T-cell (primary cell): ENCODE results near the gene BTBD10. TPM values are rescaled to one million over a fixed set of nuclear protein-coding genes. Genes with fewer than 3 reads are reported as not detected.

ENCODE experiments used
- ATAC-seq, 4 experiments: fragments of 200-7000 bp in 3 of 4; fragments of 150-1000 bp in 1 of 4; cut with Tn5 transposase; replicated peaks in 1 of 4; 1 replicate in 3 of 4; 2 replicates in 1 of 4; pipeline ENCODE4 v1.10.0; 2021; ENCODE audit warnings: moderate library complexity in 3 of 4, mild to moderate bottlenecking in 2 of 4, moderate number of reproducible peaks in 1 of 4
- CTCF ChIA-PET, 2 donors: fragments of 300-600 bp; sonication (Branson Sonifier 250); formaldehyde crosslinking; loops; one replicate each; lab custom pipeline; 2022; ENCODE audit warnings: antibody characterized with exemption in 2 of 2; lab: Charles Lee
- POLR2A ChIA-PET, 2 donors: fragments of 300-600 bp; sonication (Branson Sonifier 250); formaldehyde crosslinking; loops; one replicate each; lab custom pipeline; 2022; ENCODE audit warnings: antibody characterized with exemption in 2 of 2; lab: Charles Lee
- DNase-seq, 35 experiments: peaks; one replicate each; pipeline versions ENCODE4 v3.0.0 to v3.0.0-alpha.2; 2013 to 2023
- H3K27ac ChIP-seq: one replicate; pipeline ENCODE4 v1.5.1; 2013; ENCODE audit warnings: low read length
- H3K27me3 ChIP-seq, 2 experiments: replicated peaks in 1 of 2; 1 replicate in 1 of 2; 2 replicates in 1 of 2; pipeline versions ENCODE4 v1.6.1 to v1.7.0; 2013; ENCODE audit warnings: low read length in 1 of 2, mixed read lengths in 1 of 2; ENCODE audit not compliant: control insufficient read depth in 2 of 2, insufficient read depth in 2 of 2; ENCODE audit errors: extremely low read depth in 1 of 2
- H3K36me3 ChIP-seq, 2 donors: 1 replicate in 1 of 2; 2 replicates in 1 of 2; pipeline versions ENCODE4 v1.6.1 to v1.7.0; 2013; ENCODE audit warnings: low read length in 1 of 2; ENCODE audit not compliant: control insufficient read depth in 2 of 2, insufficient read depth in 1 of 2; ENCODE audit errors: extremely low read depth in 1 of 2
- H3K4me1 ChIP-seq, 2 experiments: 1 replicate in 1 of 2; 2 replicates in 1 of 2; pipeline versions ENCODE4 v1.6.1 to v1.7.0; 2013; ENCODE audit warnings: low read length in 2 of 2, mixed read lengths in 1 of 2; ENCODE audit not compliant: insufficient read depth in 2 of 2, control insufficient read depth in 1 of 2; ENCODE audit errors: extremely low read depth in 1 of 2
- H3K4me3 ChIP-seq, 2 donors: 1 replicate in 1 of 2; 2 replicates in 1 of 2; pipeline versions ENCODE4 v1.5.1 to v1.7.0; 2013; ENCODE audit warnings: mild to moderate bottlenecking in 2 of 2, low read length in 1 of 2, moderate library complexity in 1 of 2; ENCODE audit not compliant: control insufficient read depth in 1 of 2; ENCODE audit errors: extremely low read depth in 1 of 2
- H3K9me3 ChIP-seq: 2 replicates; pipeline ENCODE4 v1.7.0; 2013
- H3K27ac Mint-ChIP-seq, 2 donors: one replicate each; pipeline ENCODE4 v1.8.0; 2020 to 2021; ENCODE audit warnings: mild to moderate bottlenecking in 2 of 2, mixed read lengths in 2 of 2
- H3K27me3 Mint-ChIP-seq, 2 donors: one replicate each; pipeline ENCODE4 v1.8.0; 2021 to 2022; ENCODE audit warnings: mixed read lengths in 2 of 2
- H3K36me3 Mint-ChIP-seq: one replicate; pipeline ENCODE4 v1.8.0; 2021; ENCODE audit warnings: mixed read lengths
- H3K4me1 Mint-ChIP-seq, 3 donors: one replicate each; pipeline ENCODE4 v1.8.0; 2020 to 2022; ENCODE audit warnings: mixed read lengths in 3 of 3, mild to moderate bottlenecking in 1 of 3
- H3K4me3 Mint-ChIP-seq, 3 donors: one replicate each; pipeline ENCODE4 v1.8.0; 2020 to 2022; ENCODE audit warnings: mild to moderate bottlenecking in 3 of 3, mixed read lengths in 3 of 3, moderate library complexity in 3 of 3
- H3K9me3 Mint-ChIP-seq, 3 donors: one replicate each; pipeline ENCODE4 v1.8.0; 2020 to 2022; ENCODE audit warnings: mixed read lengths in 3 of 3
- WGBS: methylation state at CpG from one replicate; pipeline ENCODE4 v1.1.5; 2013; ENCODE audit warnings: missing lambda C conversion rate; ENCODE audit not compliant: insufficient coverage; 5-methylcytosine and 5-hydroxymethylcytosine counted together
- total RNA-seq, 35 experiments: library from RNA in 6 of 35; stranded (reverse) in 6 of 35; fragments of 120-200 nt in 1 of 35; gene quantifications; one replicate each; pipeline versions ENCODE4 v1.2.1 to v1.2.4 and lab custom pipeline; 2013 to 2026

BTBD10 gene
- total RNA-seq, 5 donors from 2014 or later (not counting 1 experiment from before 2014, with no cell fraction given): 15.9 to 19.3 (median 18.8) TPM

DNA sequence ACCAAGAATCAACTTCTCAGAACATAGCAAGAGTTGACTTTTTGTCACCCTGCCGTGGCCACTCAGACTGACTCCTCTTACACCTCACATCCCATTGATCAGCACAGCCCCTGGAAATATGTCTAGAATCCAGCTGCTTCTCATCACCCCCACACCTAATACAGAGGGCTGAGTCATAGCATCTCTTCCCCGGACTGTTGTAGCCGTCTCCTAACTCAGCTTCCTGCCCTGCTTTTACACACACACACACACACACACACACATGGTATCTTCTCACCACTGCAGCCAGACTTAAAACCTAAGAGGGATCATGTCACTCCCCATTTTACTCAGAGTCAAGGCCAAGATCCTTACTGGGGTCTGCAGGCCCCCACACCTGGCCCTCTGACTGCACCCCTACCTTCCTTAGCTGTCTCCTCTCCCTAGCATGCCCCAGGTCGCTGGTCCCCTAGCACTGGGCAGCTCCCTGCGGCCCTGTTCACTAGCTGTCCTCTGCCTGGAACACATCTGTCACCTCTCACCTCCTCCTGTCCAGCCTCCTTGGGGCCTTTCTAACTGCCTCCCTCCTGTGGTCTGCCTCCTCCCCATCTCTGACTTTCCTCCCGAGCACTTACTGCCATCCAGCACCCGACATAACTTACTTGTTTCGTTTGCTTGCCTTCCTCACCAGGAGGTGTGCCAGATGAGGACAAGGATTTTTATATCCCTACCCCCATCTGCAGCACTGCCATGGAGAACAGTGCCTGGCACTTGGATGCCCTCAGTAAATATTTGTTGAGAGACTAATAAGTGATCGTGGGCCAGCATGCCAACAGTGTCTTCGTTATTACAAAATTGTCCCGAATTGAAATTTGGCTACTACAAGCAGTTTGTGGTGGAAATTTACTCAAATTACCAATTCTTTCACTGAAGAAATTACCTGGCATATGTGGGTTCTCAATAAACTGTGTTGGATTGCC lies 123.5 kb downstream of the BTBD10 start:
- Histone ChIP-seq H3K4me1 (peaks cover 0 to 37% of the 10 kb centered on the region in 2 experiments), H3K36me3 (peaks cover 0 to 2% of the 10 kb centered on the region in 2 donors), H3K27me3 (no peaks in the 10 kb centered on the region), H3K4me3 (no peak overlapping the region), H3K27ac (no peak overlapping the region), H3K9me3 (no peaks in the 10 kb centered on the region)
- no peaks in the 10 kb centered on the region for H3K9me3 Mint-ChIP-seq
- DNase-seq (peak in 12 of 35 experiments; percentile 8 to 48 (median 24)), ATAC-seq (peak; percentile 47 to 68 (median 56))
- H3K4me3 Mint-ChIP-seq: peak overlapping the region; percentile 22 to 55 (median 28)
- H3K36me3 Mint-ChIP-seq: peaks cover 6% of the 10 kb centered on the region
- CTCF ChIA-PET: interaction anchor here (0.5 to 1.2 kb wide), 4 partner anchors 10 to 91 kb away, joined by 3 read pairs; no protein-coding TSS in a partner anchor
- peak overlapping the region; percentile 72 to 75 for H3K27ac Mint-ChIP-seq
- POLR2A ChIA-PET: interaction anchor here in 1 of 2 donors (0.6 kb wide), 1 partner anchor 1496 kb away, joined by 4 read pairs; no protein-coding TSS in a partner anchor
- WGBS: 46% methylated on average over 5 of the region's 11 CpGs
- H3K27me3 Mint-ChIP-seq: no peaks in the 10 kb centered on the region
- peaks cover 70 to 86% (median 84%) of the 10 kb centered on the region in 3 donors for H3K4me1 Mint-ChIP-seq

DNA sequence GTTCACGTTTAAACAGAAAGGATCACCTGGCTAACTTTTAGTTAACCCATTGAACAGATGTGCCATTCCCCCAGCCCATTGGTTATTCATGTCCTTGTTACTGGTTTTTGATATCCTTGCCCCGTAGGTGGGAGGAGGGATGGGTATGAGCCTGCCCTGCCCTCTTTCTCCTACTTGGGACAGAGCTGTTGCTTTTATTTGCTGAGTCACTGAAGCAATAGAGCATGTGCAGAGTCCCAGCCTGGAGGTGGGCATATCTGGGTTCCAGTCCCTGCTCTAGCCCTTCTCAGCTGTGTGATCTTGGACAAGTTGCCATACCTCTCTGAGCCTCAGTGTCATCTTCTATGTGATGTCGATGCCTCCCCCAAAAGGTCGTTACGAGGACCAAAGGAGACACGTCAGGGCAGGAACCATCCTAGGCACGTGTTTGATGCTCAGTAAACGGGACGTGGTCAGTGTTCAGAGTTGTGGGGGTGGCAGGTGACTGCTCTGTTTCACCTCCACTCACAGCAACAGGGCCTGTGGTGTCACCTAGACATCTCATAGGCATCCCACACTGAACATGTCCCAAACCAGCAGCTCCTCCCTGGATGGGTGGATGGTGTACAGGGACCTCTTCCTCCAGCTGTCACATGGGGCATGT lies 124.5 kb downstream of the BTBD10 start:
- Histone ChIP-seq H3K27ac (peak overlapping the region; percentile 4), H3K4me1 (peaks cover 0 to 38% of the 10 kb centered on the region in 2 experiments), H3K27me3 (no peaks in the 10 kb centered on the region), H3K9me3 (no peaks in the 10 kb centered on the region), H3K4me3 (no peak overlapping the region), H3K36me3 (no peaks in the 10 kb centered on the region)
- DNase-seq (no peak), ATAC-seq (peak; percentile 11 to 24 (median 16))
- ChIA-PET CTCF (interaction anchor here (0.5 to 4.6 kb wide), 7 partner anchors 9 to 164 kb away, joined by 3 to 26 read pairs (median 3); no protein-coding TSS in a partner anchor), POLR2A (interaction anchor here (0.6 to 1.1 kb wide), 2 partner anchors 133 to 1495 kb away, joined by 3 to 4 read pairs; no protein-coding TSS in a partner anchor)
- H3K27me3 Mint-ChIP-seq: no peaks in the 10 kb centered on the region
- WGBS: 50% methylated on average over 1 of the region's 9 CpGs
- H3K9me3 Mint-ChIP-seq: no peaks in the 10 kb centered on the region
- peak overlapping the region; percentile 32 to 68 (median 55) for H3K4me3 Mint-ChIP-seq
- H3K36me3 Mint-ChIP-seq: peaks cover 6% of the 10 kb centered on the region
- H3K4me1 Mint-ChIP-seq: peaks cover 71 to 87% (median 85%) of the 10 kb centered on the region in 3 donors
- H3K27ac Mint-ChIP-seq: peak overlapping the region; percentile 77 to 79

DNA sequence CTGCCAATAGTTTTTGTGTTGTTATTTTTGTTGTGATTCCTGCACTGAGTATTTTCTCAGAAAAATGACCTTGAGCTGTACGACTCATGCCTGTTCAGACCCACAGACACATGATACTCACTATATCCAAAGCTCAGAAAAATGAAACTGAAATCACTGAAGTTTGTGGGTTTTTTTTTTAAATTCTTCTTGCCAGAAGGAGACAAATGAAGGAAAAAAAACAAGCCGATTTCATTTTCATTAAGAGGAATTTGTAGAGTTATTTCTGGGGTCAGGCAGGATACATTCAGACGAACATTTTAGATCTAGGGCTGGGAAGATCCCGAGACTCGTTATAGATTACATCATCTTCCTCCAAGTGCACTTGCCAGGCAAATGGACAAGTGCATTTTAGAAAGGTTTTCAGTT lies 125.0 kb downstream of the BTBD10 start:
- DNase-seq (peak in 1 of 35 experiments; percentile 23), ATAC-seq (no peak)
- H3K27me3 Mint-ChIP-seq: no peaks in the 10 kb centered on the region
- peaks cover 0 to 43% of the 10 kb centered on the region in 2 experiments for H3K4me1 ChIP-seq
- no peaks in the 10 kb centered on the region for H3K36me3 ChIP-seq
- H3K4me1 Mint-ChIP-seq: peaks cover 77 to 87% (median 85%) of the 10 kb centered on the region in 3 donors
- H3K9me3 Mint-ChIP-seq: no peaks in the 10 kb centered on the region
- no peak overlapping the region for H3K4me3 ChIP-seq
- no peaks in the 10 kb centered on the region for H3K9me3 ChIP-seq
- H3K27me3 ChIP-seq: no peaks in the 10 kb centered on the region
- peak overlapping the region; percentile 32 to 68 (median 55) for H3K4me3 Mint-ChIP-seq
- POLR2A ChIA-PET: interaction anchor here in 1 of 2 donors (0.6 to 1.1 kb wide), 3 partner anchors 20 to 1450 kb away, joined by 3 to 4 read pairs (median 3); no protein-coding TSS in a partner anchor
- peak overlapping the region; percentile 77 to 79 for H3K27ac Mint-ChIP-seq
- H3K27ac ChIP-seq: peak overlapping the region; percentile 4
- H3K36me3 Mint-ChIP-seq: peaks cover 6% of the 10 kb centered on the region
- WGBS: no CpG with 5 or more reads among the region's 5 CpGs
- CTCF ChIA-PET: interaction anchor here (0.6 to 4.6 kb wide), 5 partner anchors 35 to 165 kb away, joined by 3 to 26 read pairs (median 3); no protein-coding TSS in a partner anchor

Other genes starting within 250 kb of the BTBD10 start
- gene BMAL1, start 185.4 kb downstream of the BTBD10 start, total RNA-seq: 10 to 100 TPM; 67.9 to 99.2 (median 72.1) TPM
- not detected for gene PTH, start 32.8 kb upstream of the BTBD10 start, total RNA-seq
- gene FAR1, start 205.4 kb upstream of the BTBD10 start, total RNA-seq: 10 to 100 TPM; 25.2 to 35.2 (median 29.6) TPM